Spleen (tissue), 11 donors: Measurements from ENCODE around the gene ARMC5. TPM values are rescaled to one million over a fixed set of nuclear protein-coding genes. Genes with fewer than 3 reads are reported as not detected.
"Not testable (repeated sequence)": the region's sequence is repeated elsewhere in the genome, so short reads cannot be mapped to it uniquely, and the experiment has no call there.

ENCODE experiments used
- DNase-seq: peaks from one replicate; pipeline ENCODE4 v3.0.0-alpha.2; 2020
- H3K27ac ChIP-seq, 8 donors: fragments of 200-600 bp; sonication (generic) in 7 of 8; 1 replicate in 4 of 8; 2 replicates in 4 of 8; pipeline versions ENCODE4 v1.5.0 to v1.8.0; 2016 to 2021; ENCODE audit warnings: inconsistent platforms in 4 of 8, mild to moderate bottlenecking in 4 of 8, moderate library complexity in 1 of 8
- H3K27me3 ChIP-seq, 7 donors: fragments of 200-600 bp; sonication (generic) in 6 of 7; replicated peaks in 1 of 7; 1 replicate in 4 of 7; 2 replicates in 3 of 7; pipeline versions ENCODE4 v1.5.0 to v1.8.0; 2016 to 2021; ENCODE audit warnings: inconsistent platforms in 3 of 7, mild to moderate bottlenecking in 1 of 7
- H3K36me3 ChIP-seq, 6 donors: fragments of 200-600 bp; sonication (generic) in 5 of 6; 1 replicate in 4 of 6; 2 replicates in 2 of 6; pipeline versions ENCODE4 v1.5.0 to v1.8.0; 2016 to 2021; ENCODE audit warnings: inconsistent platforms in 2 of 6
- H3K4me1 ChIP-seq, 6 donors: fragments of 200-600 bp; sonication (generic) in 5 of 6; 1 replicate in 3 of 6; 2 replicates in 3 of 6; pipeline versions ENCODE4 v1.5.0 to v1.8.0; 2016 to 2021; ENCODE audit warnings: inconsistent platforms in 3 of 6
- H3K4me3 ChIP-seq, 8 donors: fragments of 200-600 bp; sonication (generic) in 7 of 8; 1 replicate in 4 of 8; 2 replicates in 4 of 8; pipeline versions ENCODE4 v1.5.0 to v1.8.0; 2016 to 2021; ENCODE audit warnings: inconsistent platforms in 4 of 8, mild to moderate bottlenecking in 4 of 8, moderate library complexity in 2 of 8
- H3K9me3 ChIP-seq, 8 donors: fragments of 200-600 bp; sonication (generic) in 7 of 8; 1 replicate in 4 of 8; 2 replicates in 4 of 8; pipeline versions ENCODE4 v1.5.0 to v1.8.0; 2016 to 2021; ENCODE audit warnings: inconsistent platforms in 4 of 8
- POLR2A ChIP-seq, 3 donors: fragments of 450-650 bp; IDR thresholded peaks; one replicate each; pipeline ENCODE4 v1.5.1; 2017; ENCODE audit warnings: antibody characterized with exemption in 3 of 3, mild to moderate bottlenecking in 1 of 3
- POLR2AphosphoS5 ChIP-seq, 3 donors: sonication (generic); formaldehyde crosslinking; IDR thresholded peaks; one replicate each; pipeline ENCODE4 v1.5.1; 2017; ENCODE audit warnings: antibody characterized with exemption in 3 of 3
- WGBS, 5 donors: extraction: QIAGEN DNeasy Blood & Tissue Kit in 3 of 5; methylation state at CpG; one replicate each; pipeline versions ENCODE4 v1.1.5 to v1.1.7; 2013 to 2018; 5-methylcytosine and 5-hydroxymethylcytosine counted together
- intact Hi-C: fragments of 100-400 bp; cut with DNase I; formaldehyde crosslinking; loops from one replicate; pipeline ENCODE4 v1.15.0; 2023; ENCODE audit warnings: low total_unique reads
- polyA plus RNA-seq, 3 donors: library from polyadenylated mRNA; stranded (reverse); fragments of 200-250 nt; gene quantifications; one replicate each; pipeline ENCODE4 v1.2.1, GENCODE V29; 2013
- total RNA-seq, 7 donors: library from RNA; depleted of rRNA in 3 of 7; stranded (reverse); fragments of >200 nt in 3 of 7; fragmentation: NEBNext Ultra II Directional in 4 of 7; extraction: Animal tissue kit (Norgen Biotek cat#: 25700) in 4 of 7; gene quantifications; one replicate each; pipeline versions ENCODE4 v1.1.0 to v1.2.1, GENCODE V29; 2016 to 2021
- TF ChIP-seq, protein P1 (sequence below), 11 experiments: fragments of 200-600 bp in 7 of 11; fragments of 450-650 bp in 4 of 11; sonication (generic) in 4 of 11; IDR thresholded peaks in 8 of 11; conservative IDR thresholded peaks in 3 of 11; 1 replicate in 7 of 11; 2 replicates in 4 of 11; pipeline versions ENCODE4 v1.4.0 to v1.8.0; 2016 to 2021; ENCODE audit warnings: antibody characterized with exemption in 11 of 11, inconsistent platforms in 4 of 11, mild to moderate bottlenecking in 1 of 11
- donor health status: healthy with polysubstance abuse.
- donor health status: DM: no; HTN: no; CAD: no; lungs with moderate emphysema.
- donor health status: DM: no; HTN: no; CAD: no.
- donor health status: Bipolar disorder and iron deficiency.
- donor health status: healthy.
- donor health status: DM: no; HTN: no; CAD: no.
- donor health status: DM: yes; HTN: yes; CAD: no.

ARMC5 gene
- total and polyA plus RNA-seq, 10 donors: 8.8 to 23.5 (median 11.8) TPM

DNA sequence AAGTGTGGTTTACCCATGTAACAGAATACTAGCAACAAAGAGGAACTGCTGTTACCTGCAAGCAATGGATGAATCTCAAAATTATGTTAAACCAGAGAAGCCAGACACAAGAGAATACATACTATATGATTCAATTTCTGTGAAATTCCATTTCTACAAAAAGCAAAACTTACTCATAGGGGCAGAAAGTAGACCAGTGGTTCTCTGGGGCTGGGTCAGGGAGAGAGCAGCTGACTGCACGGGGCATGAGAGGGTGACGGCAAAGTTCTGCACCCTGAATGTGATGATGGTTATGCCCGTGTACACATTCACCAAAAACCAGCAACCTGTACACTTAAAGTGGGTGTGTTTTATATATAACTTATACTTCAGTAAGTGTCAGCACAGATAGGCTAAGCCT is 19.8 kb upstream of the ARMC5 start:
- Histone ChIP-seq H3K4me1 (peaks cover 0 to 31% (median 13%) of the 10 kb centered on the region in 6 donors), H3K9me3 (no peaks in the 10 kb centered on the region), H3K27ac (no peak overlapping the region), H3K27me3 (no peaks in the 10 kb centered on the region), H3K36me3 (no peaks in the 10 kb centered on the region), H3K4me3 (no peak overlapping the region)
- TF ChIP-seq, protein P1, sequence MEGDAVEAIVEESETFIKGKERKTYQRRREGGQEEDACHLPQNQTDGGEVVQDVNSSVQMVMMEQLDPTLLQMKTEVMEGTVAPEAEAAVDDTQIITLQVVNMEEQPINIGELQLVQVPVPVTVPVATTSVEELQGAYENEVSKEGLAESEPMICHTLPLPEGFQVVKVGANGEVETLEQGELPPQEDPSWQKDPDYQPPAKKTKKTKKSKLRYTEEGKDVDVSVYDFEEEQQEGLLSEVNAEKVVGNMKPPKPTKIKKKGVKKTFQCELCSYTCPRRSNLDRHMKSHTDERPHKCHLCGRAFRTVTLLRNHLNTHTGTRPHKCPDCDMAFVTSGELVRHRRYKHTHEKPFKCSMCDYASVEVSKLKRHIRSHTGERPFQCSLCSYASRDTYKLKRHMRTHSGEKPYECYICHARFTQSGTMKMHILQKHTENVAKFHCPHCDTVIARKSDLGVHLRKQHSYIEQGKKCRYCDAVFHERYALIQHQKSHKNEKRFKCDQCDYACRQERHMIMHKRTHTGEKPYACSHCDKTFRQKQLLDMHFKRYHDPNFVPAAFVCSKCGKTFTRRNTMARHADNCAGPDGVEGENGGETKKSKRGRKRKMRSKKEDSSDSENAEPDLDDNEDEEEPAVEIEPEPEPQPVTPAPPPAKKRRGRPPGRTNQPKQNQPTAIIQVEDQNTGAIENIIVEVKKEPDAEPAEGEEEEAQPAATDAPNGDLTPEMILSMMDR (IDR thresholded peaks at IDR 0.05 in 8 of 11, conservative IDR thresholded peaks at IDR 0.05 in 3 of 11): no peak
- TF ChIP-seq POLR2AphosphoS5 (IDR thresholded peaks at IDR 0.05): no peak
- no peak for DNase-seq
- intact Hi-C loops: no loop called here
- WGBS, 5 donors: 83 to 89% (median 87%) methylated on average over 3 of the region's 3 CpGs

DNA sequence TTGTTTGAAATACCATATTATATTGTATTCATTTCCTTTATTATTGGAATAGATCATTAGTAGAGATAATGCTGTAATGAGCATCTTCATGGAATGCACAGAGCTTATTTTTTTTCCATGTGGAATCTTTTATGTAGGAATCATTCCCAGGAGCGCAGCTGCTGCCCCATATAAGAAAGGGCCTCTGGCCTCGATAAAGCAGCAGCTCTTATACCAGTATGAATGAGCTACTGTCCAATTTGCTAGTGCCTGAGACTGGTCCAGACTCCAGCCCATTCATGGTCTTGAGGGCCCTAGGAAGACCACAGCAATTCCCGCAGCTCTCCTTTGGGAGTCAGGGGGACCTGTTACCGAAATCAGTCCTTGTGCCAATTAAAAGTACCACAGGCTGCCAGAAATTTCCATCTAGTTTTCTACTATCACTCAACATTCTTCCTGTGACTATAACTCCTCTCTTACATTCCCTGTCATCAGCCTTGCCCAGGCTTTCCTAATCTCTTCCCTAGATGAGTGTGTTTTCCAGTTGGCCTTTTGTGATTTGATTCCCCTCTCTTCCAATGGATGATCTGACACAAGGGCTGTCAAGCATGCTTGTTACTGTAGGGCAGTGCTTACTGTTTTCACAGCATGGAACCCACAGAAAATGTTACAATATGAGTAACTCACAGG is 18.7 kb upstream of the ARMC5 start:
- no peak for TF ChIP-seq POLR2A (IDR thresholded peaks at IDR 0.05)
- no peak for TF ChIP-seq POLR2AphosphoS5 (IDR thresholded peaks at IDR 0.05)
- intact Hi-C loops: loop anchor here (5.0 to 10.0 kb wide), 2 partner anchors 56 to 453 kb away; partner anchors contain the start of gene HSD3B7

DNA sequence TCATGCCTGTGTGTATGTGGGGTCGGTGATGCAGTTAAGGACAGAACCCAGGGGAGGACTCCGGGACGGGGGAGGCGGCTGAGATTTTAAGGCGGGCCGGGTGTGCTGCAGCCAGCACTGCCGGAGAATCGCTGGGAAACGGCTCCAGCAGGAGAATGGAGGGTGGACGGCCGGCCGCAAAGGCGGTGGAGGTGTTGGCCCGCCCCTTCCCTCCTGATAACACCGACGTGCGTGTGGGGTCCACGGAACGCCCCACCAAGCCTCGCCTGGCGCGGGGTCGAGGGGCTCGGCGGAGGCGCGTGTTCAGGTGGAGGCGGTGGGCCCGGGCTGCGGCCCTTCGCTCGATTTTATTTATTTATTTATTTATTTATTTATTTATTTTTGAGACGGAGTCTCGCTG is 17.3 kb upstream of the ARMC5 start:
- intact Hi-C loops: loop anchor here (5.0 to 10.0 kb wide), 2 partner anchors 57 to 455 kb away; partner anchors contain the start of gene HSD3B7
- WGBS, 5 donors: 64 to 84% (median 76%) methylated on average over 27 to 34 of the region's 34 CpGs
- peak overlapping the region in 1 of 8 donors; percentile 86 for H3K27ac ChIP-seq
- TF ChIP-seq POLR2AphosphoS5 (IDR thresholded peaks at IDR 0.05) (no peak), POLR2A (IDR thresholded peaks at IDR 0.05) (no peak)
- TF ChIP-seq, protein P1 (IDR thresholded peaks at IDR 0.05 in 8 of 11, conservative IDR thresholded peaks at IDR 0.05 in 3 of 11): no peak
- H3K4me1 ChIP-seq: peaks cover 0 to 31% (median 13%) of the 10 kb centered on the region in 6 donors
- H3K4me3 ChIP-seq: peak overlapping the region in 7 of 8 donors; percentile 42 to 92 (median 68)
- no peaks in the 10 kb centered on the region for H3K9me3 ChIP-seq
- DNase-seq: no peak
- H3K27me3 ChIP-seq: no peaks in the 10 kb centered on the region
- no peaks in the 10 kb centered on the region for H3K36me3 ChIP-seq

More for the DNA sequence above, 18.7 kb upstream of the ARMC5 start:
- H3K27ac ChIP-seq: no peak overlapping the region
- H3K27me3 ChIP-seq: no peaks in the 10 kb centered on the region
- DNase-seq: no peak
- H3K36me3 ChIP-seq: no peaks in the 10 kb centered on the region
- H3K9me3 ChIP-seq: no peaks in the 10 kb centered on the region
- WGBS, 5 donors: 70 to 90% (median 87%) methylated on average over 4 of the region's 4 CpGs
- H3K4me1 ChIP-seq: peaks cover 0 to 31% (median 13%) of the 10 kb centered on the region in 6 donors
- no peak overlapping the region for H3K4me3 ChIP-seq

DNA sequence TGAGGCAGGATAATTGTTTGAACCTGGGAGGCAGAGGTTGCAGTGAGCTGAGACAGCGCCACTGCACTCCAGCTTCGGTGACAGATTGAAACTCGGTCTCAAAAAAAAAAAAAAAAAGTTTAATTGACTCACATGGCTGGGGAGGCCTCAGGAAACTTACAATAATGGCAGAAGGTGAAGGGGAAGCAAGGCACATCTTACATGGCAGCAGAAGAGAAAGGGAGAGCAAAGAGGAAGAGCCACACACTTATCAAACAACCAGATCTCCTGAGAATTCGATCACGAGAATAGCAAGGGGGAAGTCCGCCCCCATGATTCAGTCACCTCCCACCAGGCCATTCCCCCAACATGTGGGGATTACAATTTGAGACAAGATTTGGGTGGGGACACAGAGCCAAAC is 13.4 kb upstream of the ARMC5 start:
- H3K27ac ChIP-seq, DNase-seq, H3K36me3 ChIP-seq, H3K9me3 ChIP-seq, H3K4me3 ChIP-seq, H3K27me3 ChIP-seq: not testable (repeated sequence)
- intact Hi-C loops: loop anchor here (10.0 kb wide), 1 partner anchor 61 kb away; no protein-coding TSS in a partner anchor
- peaks cover 0 to 22% (median 11%) of the 10 kb centered on the region in 6 donors for H3K4me1 ChIP-seq
- WGBS, 5 donors: 71 to 81% (median 76%) methylated on average over 6 of the region's 6 CpGs

DNA sequence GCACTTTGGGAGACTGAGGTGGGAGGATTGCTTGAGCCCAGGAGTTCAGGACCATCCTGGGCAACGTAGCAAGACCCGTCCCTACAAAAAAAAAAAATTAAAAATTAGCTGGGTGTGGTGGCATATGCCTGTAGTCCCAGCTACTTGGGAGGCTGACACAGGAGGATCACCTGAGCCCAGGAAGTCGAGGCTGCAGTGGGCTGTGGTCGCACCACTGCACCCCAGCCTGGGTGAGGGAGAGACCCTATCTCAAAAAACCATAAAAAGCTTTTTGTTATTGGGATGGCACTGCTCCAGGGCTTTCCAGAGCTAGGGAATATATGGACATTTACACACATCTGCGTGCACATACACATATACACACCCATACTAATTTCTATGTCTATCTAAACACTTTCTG is 8.1 kb upstream of the ARMC5 start:
- no peak for DNase-seq
- no peaks in the 10 kb centered on the region for H3K9me3 ChIP-seq
- intact Hi-C loops: no loop called here
- H3K27ac ChIP-seq: peak overlapping the region in 1 of 8 donors; percentile 52
- WGBS, 5 donors: 76 to 92% (median 88%) methylated on average over 5 of the region's 5 CpGs
- peaks cover 6 to 53% (median 45%) of the 10 kb centered on the region in 6 donors for H3K4me1 ChIP-seq
- no peak overlapping the region for H3K4me3 ChIP-seq
- TF ChIP-seq POLR2AphosphoS5 (IDR thresholded peaks at IDR 0.05): no peak
- TF ChIP-seq POLR2A (IDR thresholded peaks at IDR 0.05): no peak
- TF ChIP-seq, protein P1 (IDR thresholded peaks at IDR 0.05 in 8 of 11, conservative IDR thresholded peaks at IDR 0.05 in 3 of 11): no peak
- H3K36me3 ChIP-seq: peaks cover 0 to 8% (median 0%) of the 10 kb centered on the region in 6 donors
- no peaks in the 10 kb centered on the region for H3K27me3 ChIP-seq
